Right atrium auricular region (tissue), 2 donors: ENCODE data around the gene NRIP1. TPM values are rescaled to one million over a fixed set of nuclear protein-coding genes. Genes with fewer than 3 reads are reported as not detected.

Source experiments
- DNase-seq: peaks from one replicate; pipeline ENCODE4 v3.0.0-alpha.2; 2019; ENCODE audit warnings: low spot score
- H3K27ac ChIP-seq, 2 donors: fragments of 200-600 bp; sonication (generic); 1 replicate in 1 of 2; 2 replicates in 1 of 2; pipeline ENCODE4 v1.5.1; 2016 to 2019
- H3K27me3 ChIP-seq, 2 donors: fragments of 200-600 bp; sonication (generic); one replicate each; pipeline versions ENCODE4 v1.5.1 to v1.6.0; 2017 to 2019
- H3K36me3 ChIP-seq: fragments of 200-600 bp; sonication (generic); one replicate; pipeline ENCODE4 v1.5.1; 2016
- H3K4me1 ChIP-seq, 2 donors: fragments of 200-600 bp; sonication (generic); one replicate each; pipeline versions ENCODE4 v1.5.1 to v1.6.0; 2017 to 2019
- H3K4me3 ChIP-seq, 2 donors: fragments of 200-600 bp; sonication (generic); 1 replicate in 1 of 2; 2 replicates in 1 of 2; pipeline ENCODE4 v1.5.1; 2017 to 2019; ENCODE audit warnings: mild to moderate bottlenecking in 1 of 2, moderate library complexity in 1 of 2
- H3K9me3 ChIP-seq, 2 donors: fragments of 200-600 bp; sonication (generic); one replicate each; pipeline ENCODE4 v1.5.1; 2019
- CTCF ChIP-seq, 2 donors: fragments of 200-600 bp; sonication (generic); IDR thresholded peaks; one replicate each; pipeline ENCODE4 v1.5.1; 2019; ENCODE audit warnings: antibody characterized with exemption in 2 of 2
- total RNA-seq, 2 donors: library from RNA; depleted of rRNA; stranded (reverse); fragments of >200 nt; gene quantifications; one replicate each; pipeline ENCODE4 v1.1.0, GENCODE V29; 2016

NRIP1 gene
- total RNA-seq, 2 donors from 2014 or later: 15.5 to 16.0 TPM

GRCh38 chr21:15003463-15004135, 61.2 kb downstream of the NRIP1 start:
- no peak overlapping the region for H3K4me3 ChIP-seq
- H3K9me3 ChIP-seq: no peaks in the 10 kb centered on the region
- TF ChIP-seq CTCF (IDR thresholded peaks at IDR 0.05): no peak
- DNase-seq: no peak
- no peaks in the 10 kb centered on the region for H3K27me3 ChIP-seq
- H3K36me3 ChIP-seq: no peaks in the 10 kb centered on the region
- peaks cover 0 to 46% of the 10 kb centered on the region in 2 donors for H3K4me1 ChIP-seq
- no peak overlapping the region for H3K27ac ChIP-seq

DNA sequence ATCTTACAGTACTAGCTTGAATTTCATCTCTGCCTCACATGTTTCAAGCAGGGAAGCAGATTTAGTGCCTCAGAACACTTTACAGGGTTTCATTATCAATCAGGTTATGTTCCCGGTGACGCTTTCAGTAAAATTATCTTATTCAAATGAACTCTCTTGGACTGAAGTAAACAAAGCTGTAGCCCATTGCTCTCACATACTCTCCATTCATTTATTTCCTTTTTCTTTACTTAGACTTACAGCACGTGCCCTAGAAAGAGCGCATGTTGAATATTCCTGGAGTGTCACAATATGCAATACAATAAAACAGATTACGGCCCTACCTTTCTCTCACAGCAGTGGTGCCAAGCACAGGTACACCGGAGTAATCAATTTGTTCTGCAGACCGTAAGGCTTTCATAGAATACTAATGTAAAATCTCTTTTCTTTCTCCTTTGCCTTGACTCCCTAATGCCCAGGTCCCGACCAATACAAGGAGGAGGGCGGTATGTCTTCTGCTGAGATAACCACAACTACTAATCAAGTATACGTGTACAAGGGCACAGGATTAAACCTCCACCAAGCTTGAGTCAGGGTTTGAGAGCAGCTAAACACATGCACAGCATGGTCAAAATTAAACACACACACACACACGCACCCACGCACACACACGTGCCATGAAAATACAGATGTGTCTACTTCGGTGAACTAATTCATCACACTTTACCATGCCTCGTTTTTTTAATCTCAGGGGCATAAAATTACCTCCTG, 62.8 kb downstream of the NRIP1 start:
- no peak for TF ChIP-seq CTCF (IDR thresholded peaks at IDR 0.05)
- Histone ChIP-seq H3K27me3 (no peaks in the 10 kb centered on the region), H3K4me1 (peaks cover 0 to 47% of the 10 kb centered on the region in 2 donors), H3K4me3 (no peak overlapping the region), H3K27ac (no peak overlapping the region), H3K9me3 (no peaks in the 10 kb centered on the region), H3K36me3 (no peaks in the 10 kb centered on the region)
- no peak for DNase-seq

DNA sequence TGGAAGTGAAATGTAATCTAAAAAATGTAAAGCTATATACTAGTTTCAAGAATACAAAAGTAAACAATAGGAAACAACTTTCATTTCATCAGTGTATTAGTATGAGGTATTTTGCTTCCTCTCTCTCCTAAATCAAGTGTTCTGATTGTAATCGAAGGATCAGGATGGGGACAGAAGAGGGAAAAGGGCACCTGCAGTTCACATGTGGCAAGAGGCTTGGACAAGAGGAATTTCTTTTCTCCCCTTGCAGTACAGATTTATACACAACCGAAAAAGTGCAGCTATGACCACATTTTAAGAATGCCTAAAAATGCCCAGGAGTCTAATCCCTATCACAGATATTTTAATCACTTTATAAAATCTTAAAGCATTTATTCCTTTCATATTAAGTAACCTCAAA, 63.7 kb downstream of the NRIP1 start:
- no peak overlapping the region for H3K27ac ChIP-seq
- H3K4me3 ChIP-seq: no peak overlapping the region
- no peaks in the 10 kb centered on the region for H3K9me3 ChIP-seq
- no peaks in the 10 kb centered on the region for H3K27me3 ChIP-seq
- no peak for TF ChIP-seq CTCF (IDR thresholded peaks at IDR 0.05)
- H3K4me1 ChIP-seq: peaks cover 0 to 41% of the 10 kb centered on the region in 2 donors
- DNase-seq: no peak
- H3K36me3 ChIP-seq: no peaks in the 10 kb centered on the region

DNA sequence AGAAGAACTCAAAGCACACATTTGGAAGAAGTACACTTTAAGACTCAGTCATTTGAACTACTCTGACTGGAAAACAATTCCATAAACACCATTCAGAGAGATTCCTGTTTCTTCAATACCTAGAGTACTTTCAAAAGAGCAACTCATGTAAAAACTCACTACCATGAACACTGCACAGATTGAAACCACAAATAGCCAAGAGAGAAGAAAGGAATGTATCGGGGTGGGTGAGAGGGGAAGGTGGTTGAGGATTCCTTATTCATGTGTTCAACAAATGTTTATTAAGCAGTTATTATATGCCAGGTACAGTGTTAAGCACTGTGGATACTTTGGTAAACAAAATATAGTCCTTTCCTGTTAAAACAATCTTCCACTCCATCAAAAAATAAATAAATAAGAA, 64.7 kb downstream of the NRIP1 start:
- Histone ChIP-seq H3K36me3 (no peaks in the 10 kb centered on the region), H3K27me3 (no peaks in the 10 kb centered on the region), H3K4me1 (peaks cover 0 to 42% of the 10 kb centered on the region in 2 donors), H3K9me3 (no peaks in the 10 kb centered on the region), H3K4me3 (no peak overlapping the region), H3K27ac (no peak overlapping the region)
- no peak for DNase-seq
- TF ChIP-seq CTCF (IDR thresholded peaks at IDR 0.05): no peak

- Histone ChIP-seq H3K36me3 (no peaks in the 10 kb centered on the region), H3K9me3 (no peaks in the 10 kb centered on the region), H3K27me3 (no peaks in the 10 kb centered on the region), H3K4me3 (no peak overlapping the region), H3K4me1 (peaks cover 0 to 36% of the 10 kb centered on the region in 2 donors), H3K27ac (no peak overlapping the region)
- TF ChIP-seq CTCF (IDR thresholded peaks at IDR 0.05): no peak
- DNase-seq: no peak
These were observed 66.0 kb downstream of the NRIP1 start for GRCh38 chr21:14998784-14999183.
